ENCODE results near the gene SND1. TPM values are rescaled to one million over a fixed set of nuclear protein-coding genes. Genes with fewer than 3 reads are reported as not detected.

The SND1 gene
- total and polyA plus RNA-seq, 4 donors, result 59.4 to 214 (median 84.1) TPM

DNA sequence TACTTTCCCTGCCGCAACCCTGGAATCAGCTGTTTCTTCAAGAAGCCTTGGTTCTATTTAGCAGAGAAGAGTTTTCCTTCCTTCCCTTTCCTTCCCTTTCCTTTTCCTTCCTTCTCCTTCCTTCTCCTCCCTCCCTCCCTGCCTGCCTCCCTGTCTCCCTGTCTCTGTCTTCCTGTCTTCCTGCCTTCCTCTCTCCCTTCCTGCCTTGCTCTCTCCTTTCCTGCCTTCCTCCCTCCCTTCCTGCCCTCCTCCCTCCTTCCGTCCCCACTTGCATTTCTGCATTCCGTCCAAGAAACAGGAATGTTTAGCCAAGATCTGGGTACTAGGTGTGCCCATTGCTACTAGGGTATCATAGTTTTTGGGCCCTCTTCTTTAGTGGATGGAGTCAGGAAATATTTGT, 21.9 kb downstream of the SND1 start:
- TF ChIP-seq ATF3 (IDR thresholded peaks at IDR 0.05) (no peak), CTCF (IDR thresholded peaks at IDR 0.05; ENCODE audit: low read depth, low read length, missing input control) (no peak), FOXA2 (IDR thresholded peaks at IDR 0.05) (no peak), JUND (IDR thresholded peaks at IDR 0.05) (no peak), FOXA1 (IDR thresholded peaks at IDR 0.05) (no peak), HNF4G (IDR thresholded peaks at IDR 0.05) (no peak), YY1 (IDR thresholded peaks at IDR 0.05) (no peak), EGR1 (IDR thresholded peaks at IDR 0.05; ENCODE audit: low read depth in 2 of 2) (no peak), RAD21 (IDR thresholded peaks at IDR 0.05) (no peak), SP1 (IDR thresholded peaks at IDR 0.05) (no peak), ZBTB33 (IDR thresholded peaks at IDR 0.05) (no peak), GABPA (IDR thresholded peaks at IDR 0.05 in 1 of 2, conservative IDR thresholded peaks at IDR 0.05 in 1 of 2) (no peak), RXRA (IDR thresholded peaks at IDR 0.05) (no peak), NR2F2 (IDR thresholded peaks at IDR 0.05) (no peak), TAF1 (conservative IDR thresholded peaks at IDR 0.05) (no peak), HNF4A (conservative IDR thresholded peaks at IDR 0.05) (no peak)
- TF ChIP-seq, protein P1, sequence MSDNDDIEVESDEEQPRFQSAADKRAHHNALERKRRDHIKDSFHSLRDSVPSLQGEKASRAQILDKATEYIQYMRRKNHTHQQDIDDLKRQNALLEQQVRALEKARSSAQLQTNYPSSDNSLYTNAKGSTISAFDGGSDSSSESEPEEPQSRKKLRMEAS (IDR thresholded peaks at IDR 0.05), result no peak
- TF ChIP-seq, protein P2, sequence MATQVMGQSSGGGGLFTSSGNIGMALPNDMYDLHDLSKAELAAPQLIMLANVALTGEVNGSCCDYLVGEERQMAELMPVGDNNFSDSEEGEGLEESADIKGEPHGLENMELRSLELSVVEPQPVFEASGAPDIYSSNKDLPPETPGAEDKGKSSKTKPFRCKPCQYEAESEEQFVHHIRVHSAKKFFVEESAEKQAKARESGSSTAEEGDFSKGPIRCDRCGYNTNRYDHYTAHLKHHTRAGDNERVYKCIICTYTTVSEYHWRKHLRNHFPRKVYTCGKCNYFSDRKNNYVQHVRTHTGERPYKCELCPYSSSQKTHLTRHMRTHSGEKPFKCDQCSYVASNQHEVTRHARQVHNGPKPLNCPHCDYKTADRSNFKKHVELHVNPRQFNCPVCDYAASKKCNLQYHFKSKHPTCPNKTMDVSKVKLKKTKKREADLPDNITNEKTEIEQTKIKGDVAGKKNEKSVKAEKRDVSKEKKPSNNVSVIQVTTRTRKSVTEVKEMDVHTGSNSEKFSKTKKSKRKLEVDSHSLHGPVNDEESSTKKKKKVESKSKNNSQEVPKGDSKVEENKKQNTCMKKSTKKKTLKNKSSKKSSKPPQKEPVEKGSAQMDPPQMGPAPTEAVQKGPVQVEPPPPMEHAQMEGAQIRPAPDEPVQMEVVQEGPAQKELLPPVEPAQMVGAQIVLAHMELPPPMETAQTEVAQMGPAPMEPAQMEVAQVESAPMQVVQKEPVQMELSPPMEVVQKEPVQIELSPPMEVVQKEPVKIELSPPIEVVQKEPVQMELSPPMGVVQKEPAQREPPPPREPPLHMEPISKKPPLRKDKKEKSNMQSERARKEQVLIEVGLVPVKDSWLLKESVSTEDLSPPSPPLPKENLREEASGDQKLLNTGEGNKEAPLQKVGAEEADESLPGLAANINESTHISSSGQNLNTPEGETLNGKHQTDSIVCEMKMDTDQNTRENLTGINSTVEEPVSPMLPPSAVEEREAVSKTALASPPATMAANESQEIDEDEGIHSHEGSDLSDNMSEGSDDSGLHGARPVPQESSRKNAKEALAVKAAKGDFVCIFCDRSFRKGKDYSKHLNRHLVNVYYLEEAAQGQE (IDR thresholded peaks at IDR 0.05), result no peak
- H3K27me3 ChIP-seq (ENCODE audit: control insufficient read depth in 4 of 4, insufficient read depth in 4 of 4, low read length in 3 of 4), result no peaks in the 10 kb centered on the region
- no peak overlapping the region for H3K4me3 ChIP-seq (ENCODE audit: low read depth in 1 of 3, low read length in 3 of 3)
- no peaks in the 10 kb centered on the region for H3K9me3 ChIP-seq (ENCODE audit: control insufficient read depth in 4 of 4, low read length in 3 of 4)
- no peak overlapping the region for H3K9ac ChIP-seq (ENCODE audit: low read depth in 1 of 2, low read length in 2 of 2)
- no peak for DNase-seq (ENCODE audit: low spot score)
- H3K36me3 ChIP-seq (ENCODE audit: control insufficient read depth in 4 of 4, insufficient read depth in 3 of 4, low read depth in 1 of 4, low read length in 3 of 4), result peaks cover 0 to 11% (median 4%) of the 10 kb centered on the region in 4 donors
- H3K27ac ChIP-seq (ENCODE audit: low read depth in 1 of 2, low read length in 2 of 2), result no peak overlapping the region
- 72% methylated on average over 3 of the region's 3 CpGs for WGBS
- H3K4me1 ChIP-seq (ENCODE audit: control insufficient read depth in 4 of 4, insufficient read depth in 4 of 4, low read length in 3 of 4), result peaks cover 0 to 4% (median 2%) of the 10 kb centered on the region in 4 donors

All from liver (tissue), 9 donors.